Ramos (cell line): ENCODE data around the gene ITGA2.

ENCODE experiments used
- in situ Hi-C: fragments of 300-500 bp; cut with MboI; formaldehyde crosslinking; loops from one replicate; pipeline ENCODE4 v1.14.3; 2022; ENCODE audit warnings: low sequenced_read_pairs; ENCODE audit not compliant: unreplicated experiment

ITGA2 gene

GRCh38 chr5:53045263-53045662, 56.1 kb downstream of the ITGA2 start:
- in situ Hi-C loops, result no loop called here

GRCh38 chr5:53048248-53048647, 59.1 kb downstream of the ITGA2 start:
- in situ Hi-C loops, result no loop called here

- in situ Hi-C loops, result no loop called here
Measured at GRCh38 chr5:53052499-53052898, 63.3 kb downstream of the ITGA2 start.

GRCh38 chr5:53053364-53053763, 64.2 kb downstream of the ITGA2 start:
- in situ Hi-C loops, result no loop called here

- in situ Hi-C loops, result no loop called here
Measured at GRCh38 chr5:53055365-53055764, 66.2 kb downstream of the ITGA2 start.

GRCh38 chr5:53059281-53059680, 70.1 kb downstream of the ITGA2 start:
- in situ Hi-C loops, result no loop called here

GRCh38 chr5:53063176-53063575, 74.0 kb downstream of the ITGA2 start:
- in situ Hi-C loops, result no loop called here

- in situ Hi-C loops, result no loop called here
Measured at GRCh38 chr5:53063791-53064190, 74.6 kb downstream of the ITGA2 start.

- in situ Hi-C loops, result no loop called here
Measured at GRCh38 chr5:53066088-53066487, 76.9 kb downstream of the ITGA2 start.

- in situ Hi-C loops, result no loop called here
Measured at GRCh38 chr5:53067641-53068040, 78.5 kb downstream of the ITGA2 start.

GRCh38 chr5:53068291-53068836, 79.2 kb downstream of the ITGA2 start:
- in situ Hi-C loops, result no loop called here

GRCh38 chr5:53069626-53070025, 80.5 kb downstream of the ITGA2 start:
- in situ Hi-C loops, result no loop called here

GRCh38 chr5:53071298-53071697, 82.1 kb downstream of the ITGA2 start:
- in situ Hi-C loops, result no loop called here

GRCh38 chr5:53071738-53072137, 82.6 kb downstream of the ITGA2 start:
- in situ Hi-C loops, result no loop called here

GRCh38 chr5:53073348-53073747, 84.2 kb downstream of the ITGA2 start:
- in situ Hi-C loops, result no loop called here

GRCh38 chr5:53076014-53076583, 86.9 kb downstream of the ITGA2 start:
- in situ Hi-C loops, result no loop called here

GRCh38 chr5:53080271-53080670, 91.1 kb downstream of the ITGA2 start:
- in situ Hi-C loops, result no loop called here

GRCh38 chr5:53083927-53084326, 94.8 kb downstream of the ITGA2 start:
- in situ Hi-C loops, result no loop called here

GRCh38 chr5:53084546-53085255, 95.5 kb downstream of the ITGA2 start:
- in situ Hi-C loops, result no loop called here

GRCh38 chr5:53087171-53087570, 98.0 kb downstream of the ITGA2 start:
- in situ Hi-C loops, result no loop called here

- in situ Hi-C loops, result no loop called here
Measured at GRCh38 chr5:53087621-53088121, 98.5 kb downstream of the ITGA2 start.
